OCI-LY7 (cell line): Measurements from ENCODE around the gene SKA1. TPM values are rescaled to one million over a fixed set of nuclear protein-coding genes. Genes with fewer than 3 reads are reported as not detected.
A peak's percentile ranks its signal among the peaks of the same experiment; 100 is the strongest.

Experiments used
- BruUV-seq: library from RNA; stranded (reverse); fragments of 400-500 nt; replicated peaks from 2 replicates; lab custom pipeline; 2021; lab: Mats Ljungman, UMichigan
- CTCF ChIA-PET: fragments of 300-600 bp; sonication (Branson Sonifier 250); formaldehyde crosslinking; loops from one replicate; lab custom pipeline; 2022; ENCODE audit warnings: antibody characterized with exemption; ENCODE audit not compliant: unreplicated experiment; lab: Charles Lee
- POLR2A ChIA-PET: fragments of 300-600 bp; sonication (Branson Sonifier 250); formaldehyde crosslinking; loops from one replicate; lab custom pipeline; 2022; ENCODE audit warnings: antibody characterized with exemption; lab: Charles Lee
- DNase-seq: peaks from one replicate; pipeline ENCODE4 v3.0.0-alpha.2; 2015; ENCODE audit warnings: low spot score
- H2AFZ ChIP-seq: fragments of 200-600 bp; sonication (generic), shearing (Covaris generic); 2 replicates; pipeline ENCODE4 v1.6.1; 2014; ENCODE audit warnings: mild to moderate bottlenecking, antibody characterized with exemption, low read length, moderate library complexity
- H3K27ac ChIP-seq: fragments of 200-600 bp; sonication (generic); 2 replicates; pipeline ENCODE4 v1.5.1; 2014; ENCODE audit warnings: mixed run types, low read depth, mild to moderate bottlenecking, moderate library complexity, low read length, inconsistent platforms; ENCODE audit not compliant: poor library complexity, severe bottlenecking
- H3K36me3 ChIP-seq: fragments of 200-600 bp; sonication (generic); 2 replicates; pipeline ENCODE4 v1.6.1; 2014; ENCODE audit warnings: mild to moderate bottlenecking, antibody characterized with exemption, low read length, moderate library complexity, mixed read lengths; ENCODE audit not compliant: insufficient read depth
- H3K4me1 ChIP-seq: fragments of 200-600 bp; sonication (generic); 2 replicates; pipeline ENCODE4 v1.5.1; 2014; ENCODE audit warnings: mild to moderate bottlenecking, low read length; ENCODE audit not compliant: insufficient read depth, poor library complexity, severe bottlenecking
- H3K4me2 ChIP-seq: fragments of 200-600 bp; sonication (generic); 2 replicates; pipeline ENCODE4 v1.6.1; 2014; ENCODE audit warnings: mild to moderate bottlenecking, low read length
- H3K4me3 ChIP-seq: fragments of 200-600 bp; sonication (generic); 2 replicates; pipeline ENCODE4 v1.5.1; 2014; ENCODE audit warnings: mild to moderate bottlenecking, low read depth, low read length; ENCODE audit not compliant: poor library complexity, severe bottlenecking
- H3K79me2 ChIP-seq: fragments of 200-600 bp; sonication (generic); 2 replicates; pipeline ENCODE4 v1.6.1; 2016; ENCODE audit warnings: low read depth, mild to moderate bottlenecking, low read length, moderate library complexity, mixed read lengths; ENCODE audit not compliant: insufficient read depth
- H3K9me2 ChIP-seq: fragments of 200-600 bp; sonication (generic); 2 replicates; pipeline ENCODE4 v1.6.1; 2016; ENCODE audit warnings: mild to moderate bottlenecking, low read length, mixed read lengths; ENCODE audit not compliant: insufficient read depth
- H3K9me3 ChIP-seq: fragments of 200-600 bp; sonication (generic); 2 replicates; pipeline ENCODE4 v1.6.1; 2014; ENCODE audit warnings: mild to moderate bottlenecking, mixed run types, low read length, mixed read lengths
- H4K20me1 ChIP-seq: fragments of 200-600 bp; sonication (generic); 2 replicates; pipeline ENCODE4 v1.6.1; 2014; ENCODE audit warnings: mild to moderate bottlenecking, antibody characterized with exemption, low read length, moderate library complexity, mixed read lengths; ENCODE audit not compliant: insufficient read depth
- EZH2phosphoT487 ChIP-seq: fragments of 200-600 bp; sonication (generic); IDR thresholded peaks from 2 replicates; pipeline ENCODE4 v1.6.1; 2018; ENCODE audit warnings: low read depth, borderline replicate concordance, mild to moderate bottlenecking, mixed run types, antibody characterized with exemption, low read length, moderate library complexity, mixed read lengths
- intact Hi-C: fragments of 100-400 bp; cut with micrococcal nuclease; formaldehyde crosslinking; loops from one replicate; pipeline ENCODE4 v1.10.0; 2022; ENCODE audit not compliant: unreplicated experiment
- total RNA-seq, 2 experiments: library from RNA; depleted of rRNA in 1 of 2; stranded (reverse); fragments of >200 nt in 1 of 2; shearing (Covaris generic) in 1 of 2; gene quantifications; 2 replicates each; pipeline ENCODE4 v1.2.3, GENCODE V29; 2014 to 2022
- TF ChIP-seq, protein P1 (sequence below): fragments of 200-600 bp; sonication (generic); conservative IDR thresholded peaks from 2 replicates; pipeline ENCODE4 v1.5.1; 2014; ENCODE audit warnings: mild to moderate bottlenecking, antibody characterized with exemption, low read length, moderate library complexity, mixed read lengths

Gene SKA1
- total RNA-seq, 2 experiments from 2014 or later: 28.8 to 29.2 TPM

DNA sequence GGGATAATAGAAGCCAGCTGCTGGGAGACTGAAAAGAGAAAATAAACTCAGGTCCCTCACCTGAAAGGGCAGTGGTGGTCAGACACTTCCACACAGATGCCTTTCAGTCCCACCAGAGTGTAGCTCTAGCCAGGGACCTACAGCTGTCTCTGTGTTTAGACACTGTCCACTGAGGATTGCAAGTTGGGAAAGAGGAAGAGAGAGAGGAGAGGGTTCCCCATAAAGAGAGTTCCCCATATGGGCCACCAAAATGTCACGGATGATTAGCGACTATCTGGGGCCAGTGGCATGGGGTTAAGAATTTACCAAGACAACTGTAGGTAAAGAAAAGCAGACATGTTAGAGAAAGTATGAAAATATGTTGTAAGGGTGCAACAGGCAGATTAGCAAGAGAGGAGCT, 36.7 kb upstream of the SKA1 start:
- ChIA-PET POLR2A (interaction anchor here (1.0 to 1.2 kb wide), 2 partner anchors 27 to 57 kb away, joined by 3 read pairs; partner anchors contain the start of gene MBD1), CTCF (no interaction called here)
- Histone ChIP-seq H3K4me3 (no peak overlapping the region), H3K36me3 (no peaks in the 10 kb centered on the region), H3K9me2 (no peaks in the 10 kb centered on the region), H3K9me3 (no peaks in the 10 kb centered on the region), H3K79me2 (no peaks in the 10 kb centered on the region), H2AFZ (no peak overlapping the region), H3K4me1 (peaks cover 19% of the 10 kb centered on the region), H3K4me2 (no peak overlapping the region), H4K20me1 (no peaks in the 10 kb centered on the region), H3K27ac (no peak overlapping the region)
- BruUV-seq: no TSS peak
- TF ChIP-seq EZH2phosphoT487: no peak
- TF ChIP-seq, protein P1, sequence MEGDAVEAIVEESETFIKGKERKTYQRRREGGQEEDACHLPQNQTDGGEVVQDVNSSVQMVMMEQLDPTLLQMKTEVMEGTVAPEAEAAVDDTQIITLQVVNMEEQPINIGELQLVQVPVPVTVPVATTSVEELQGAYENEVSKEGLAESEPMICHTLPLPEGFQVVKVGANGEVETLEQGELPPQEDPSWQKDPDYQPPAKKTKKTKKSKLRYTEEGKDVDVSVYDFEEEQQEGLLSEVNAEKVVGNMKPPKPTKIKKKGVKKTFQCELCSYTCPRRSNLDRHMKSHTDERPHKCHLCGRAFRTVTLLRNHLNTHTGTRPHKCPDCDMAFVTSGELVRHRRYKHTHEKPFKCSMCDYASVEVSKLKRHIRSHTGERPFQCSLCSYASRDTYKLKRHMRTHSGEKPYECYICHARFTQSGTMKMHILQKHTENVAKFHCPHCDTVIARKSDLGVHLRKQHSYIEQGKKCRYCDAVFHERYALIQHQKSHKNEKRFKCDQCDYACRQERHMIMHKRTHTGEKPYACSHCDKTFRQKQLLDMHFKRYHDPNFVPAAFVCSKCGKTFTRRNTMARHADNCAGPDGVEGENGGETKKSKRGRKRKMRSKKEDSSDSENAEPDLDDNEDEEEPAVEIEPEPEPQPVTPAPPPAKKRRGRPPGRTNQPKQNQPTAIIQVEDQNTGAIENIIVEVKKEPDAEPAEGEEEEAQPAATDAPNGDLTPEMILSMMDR: no peak
- intact Hi-C loops: no loop called here
- DNase-seq: no peak

DNA sequence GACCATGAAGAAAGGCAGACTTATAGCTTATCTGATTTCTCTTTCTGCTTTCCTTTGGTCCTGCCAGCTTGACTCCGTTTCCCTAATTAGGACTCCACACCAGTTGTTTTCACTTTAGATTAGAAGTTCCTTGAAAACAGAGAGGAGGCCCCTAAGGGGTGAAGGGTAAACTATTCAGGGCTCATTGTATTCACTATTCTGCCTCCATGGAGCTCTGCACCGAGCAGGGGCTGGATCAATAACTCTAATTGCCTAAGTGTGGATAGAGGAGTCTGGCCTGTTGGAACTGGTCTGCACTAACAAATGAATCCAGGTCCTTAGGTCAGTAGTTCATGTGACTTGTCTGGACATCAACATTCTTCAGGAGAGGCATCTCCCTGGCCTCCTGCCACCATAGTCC, 36.1 kb upstream of the SKA1 start:
- H3K4me2 ChIP-seq: no peak overlapping the region
- no peak for TF ChIP-seq EZH2phosphoT487
- TF ChIP-seq, protein P1: no peak
- no peak for DNase-seq
- H3K27ac ChIP-seq: no peak overlapping the region
- CTCF ChIA-PET: no interaction called here
- no peaks in the 10 kb centered on the region for H3K36me3 ChIP-seq
- H3K4me3 ChIP-seq: no peak overlapping the region
- H3K79me2 ChIP-seq: no peaks in the 10 kb centered on the region
- no peaks in the 10 kb centered on the region for H3K9me2 ChIP-seq
- intact Hi-C loops: no loop called here
- no peak overlapping the region for H2AFZ ChIP-seq
- BruUV-seq: no TSS peak
- H4K20me1 ChIP-seq: no peaks in the 10 kb centered on the region
- POLR2A ChIA-PET: interaction anchor here (0.8 to 1.2 kb wide), 3 partner anchors 13 to 57 kb away, joined by 3 to 4 read pairs (median 3); partner anchors contain the start of gene MBD1
- peaks cover 13% of the 10 kb centered on the region for H3K4me1 ChIP-seq
- H3K9me3 ChIP-seq: no peaks in the 10 kb centered on the region

DNA sequence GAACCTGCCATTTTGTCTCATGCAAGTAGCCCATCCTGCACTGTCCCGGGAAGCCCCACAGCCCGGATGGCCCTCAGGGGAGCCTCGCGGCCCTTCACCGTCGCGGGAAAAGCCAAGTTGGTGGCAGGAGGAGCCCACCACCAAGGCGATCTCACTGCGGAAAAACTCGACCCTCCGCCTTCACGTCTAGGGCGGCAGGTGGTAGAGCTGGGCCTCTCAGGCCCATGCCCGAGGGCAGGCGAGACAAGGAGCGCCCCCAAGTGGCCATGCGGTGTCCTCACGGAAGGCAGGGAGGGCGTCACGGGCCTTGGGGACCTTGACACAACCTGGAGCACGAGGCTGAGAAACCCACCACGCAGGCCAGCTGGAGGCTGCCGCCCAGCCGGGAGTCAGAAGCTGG, 34.8 kb upstream of the SKA1 start:
- no peaks in the 10 kb centered on the region for H3K79me2 ChIP-seq
- no peak overlapping the region for H3K4me3 ChIP-seq
- BruUV-seq: no TSS peak
- TF ChIP-seq, protein P1: peak; percentile 34
- no peak for TF ChIP-seq EZH2phosphoT487
- no peaks in the 10 kb centered on the region for H4K20me1 ChIP-seq
- H3K4me1 ChIP-seq: no peaks in the 10 kb centered on the region
- no peaks in the 10 kb centered on the region for H3K9me2 ChIP-seq
- H3K36me3 ChIP-seq: no peaks in the 10 kb centered on the region
- no peaks in the 10 kb centered on the region for H3K9me3 ChIP-seq
- intact Hi-C loops: no loop called here
- H2AFZ ChIP-seq: no peak overlapping the region
- CTCF ChIA-PET: no interaction called here
- no peak overlapping the region for H3K27ac ChIP-seq
- POLR2A ChIA-PET: no interaction called here
- H3K4me2 ChIP-seq: no peak overlapping the region
- DNase-seq: no peak
